ENCODE measurements around the gene BDH1.

BDH1 gene

DNA sequence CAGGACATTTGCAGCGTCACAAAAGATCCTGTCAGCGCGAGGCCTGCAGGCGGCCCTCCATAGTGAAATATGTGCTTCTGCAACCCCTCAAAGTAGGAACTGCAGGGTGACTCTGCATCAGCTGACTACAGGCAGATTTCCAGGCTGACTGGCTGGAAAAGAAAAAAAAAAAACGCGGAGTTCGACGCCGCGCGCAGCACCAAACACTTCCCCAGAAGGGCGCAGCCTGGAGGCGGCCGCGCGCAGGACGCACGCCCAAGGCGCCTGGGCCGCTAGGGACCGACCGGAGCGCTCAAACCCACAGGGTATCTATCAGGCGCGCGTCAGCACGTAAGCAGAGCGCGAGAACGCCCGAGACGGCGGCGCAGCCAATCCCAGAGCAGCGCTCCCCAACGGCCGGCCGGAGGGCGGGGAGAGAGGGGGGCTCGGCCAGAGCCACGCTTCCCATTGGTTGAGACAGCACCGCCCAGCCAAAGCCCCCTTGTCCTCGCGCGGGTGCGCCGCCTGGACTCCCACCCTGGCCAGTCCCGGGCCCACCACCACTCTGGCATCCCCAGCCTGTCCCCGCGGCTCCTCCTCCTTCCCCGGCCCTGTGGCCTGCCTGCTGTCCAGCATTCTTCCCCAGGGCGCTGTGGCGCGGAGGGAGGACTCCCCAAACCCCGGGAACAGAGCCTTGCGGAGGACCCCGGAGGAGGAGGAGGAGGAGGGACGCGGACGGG lies 1.0 kb downstream of the BDH1 start:
- TF ChIP-seq TSHZ2 (CRISPR knock-in tag; IDR thresholded peaks at IDR 0.05), result no peak
- no peak for TF ChIP-seq SNAI2 (CRISPR knock-in tag; IDR thresholded peaks at IDR 0.05)
- TF ChIP-seq, protein P1, sequence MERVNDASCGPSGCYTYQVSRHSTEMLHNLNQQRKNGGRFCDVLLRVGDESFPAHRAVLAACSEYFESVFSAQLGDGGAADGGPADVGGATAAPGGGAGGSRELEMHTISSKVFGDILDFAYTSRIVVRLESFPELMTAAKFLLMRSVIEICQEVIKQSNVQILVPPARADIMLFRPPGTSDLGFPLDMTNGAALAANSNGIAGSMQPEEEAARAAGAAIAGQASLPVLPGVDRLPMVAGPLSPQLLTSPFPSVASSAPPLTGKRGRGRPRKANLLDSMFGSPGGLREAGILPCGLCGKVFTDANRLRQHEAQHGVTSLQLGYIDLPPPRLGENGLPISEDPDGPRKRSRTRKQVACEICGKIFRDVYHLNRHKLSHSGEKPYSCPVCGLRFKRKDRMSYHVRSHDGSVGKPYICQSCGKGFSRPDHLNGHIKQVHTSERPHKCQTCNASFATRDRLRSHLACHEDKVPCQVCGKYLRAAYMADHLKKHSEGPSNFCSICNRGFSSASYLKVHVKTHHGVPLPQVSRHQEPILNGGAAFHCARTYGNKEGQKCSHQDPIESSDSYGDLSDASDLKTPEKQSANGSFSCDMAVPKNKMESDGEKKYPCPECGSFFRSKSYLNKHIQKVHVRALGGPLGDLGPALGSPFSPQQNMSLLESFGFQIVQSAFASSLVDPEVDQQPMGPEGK (CRISPR knock-in tag; IDR thresholded peaks at IDR 0.05; ENCODE audit: borderline replicate concordance), result no peak
- TF ChIP-seq PPARA (CRISPR knock-in tag; IDR thresholded peaks at IDR 0.05; ENCODE audit: borderline replicate concordance), result no peak
- TF ChIP-seq OSR1 (CRISPR knock-in tag; IDR thresholded peaks at IDR 0.05), result no peak
- TF ChIP-seq, protein P2, sequence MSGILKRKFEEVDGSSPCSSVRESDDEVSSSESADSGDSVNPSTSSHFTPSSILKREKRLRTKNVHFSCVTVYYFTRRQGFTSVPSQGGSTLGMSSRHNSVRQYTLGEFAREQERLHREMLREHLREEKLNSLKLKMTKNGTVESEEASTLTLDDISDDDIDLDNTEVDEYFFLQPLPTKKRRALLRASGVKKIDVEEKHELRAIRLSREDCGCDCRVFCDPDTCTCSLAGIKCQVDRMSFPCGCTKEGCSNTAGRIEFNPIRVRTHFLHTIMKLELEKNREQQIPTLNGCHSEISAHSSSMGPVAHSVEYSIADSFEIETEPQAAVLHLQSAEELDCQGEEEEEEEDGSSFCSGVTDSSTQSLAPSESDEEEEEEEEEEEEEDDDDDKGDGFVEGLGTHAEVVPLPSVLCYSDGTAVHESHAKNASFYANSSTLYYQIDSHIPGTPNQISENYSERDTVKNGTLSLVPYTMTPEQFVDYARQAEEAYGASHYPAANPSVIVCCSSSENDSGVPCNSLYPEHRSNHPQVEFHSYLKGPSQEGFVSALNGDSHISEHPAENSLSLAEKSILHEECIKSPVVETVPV (CRISPR knock-in tag; IDR thresholded peaks at IDR 0.05), result no peak
- peak; percentile 98 for ATAC-seq

- no peak for TF ChIP-seq ISL1 (CRISPR knock-in tag; IDR thresholded peaks at IDR 0.05)
- TF ChIP-seq ZNF70 (CRISPR knock-in tag; IDR thresholded peaks at IDR 0.05), result no peak
- no peak for TF ChIP-seq TCF4 (CRISPR knock-in tag; IDR thresholded peaks at IDR 0.05; ENCODE audit: borderline replicate concordance)
- TF ChIP-seq ESRRG (CRISPR knock-in tag; IDR thresholded peaks at IDR 0.05), result no peak
- TF ChIP-seq CREB5 (CRISPR knock-in tag; IDR thresholded peaks at IDR 0.05; ENCODE audit: low read depth), result no peak
- TF ChIP-seq CSDC2 (CRISPR knock-in tag; IDR thresholded peaks at IDR 0.05), result no peak
- no peak for TF ChIP-seq TSHZ2 (CRISPR knock-in tag; IDR thresholded peaks at IDR 0.05)
- TF ChIP-seq, protein P2 (CRISPR knock-in tag; IDR thresholded peaks at IDR 0.05), result no peak
- no peak for TF ChIP-seq BACH2 (CRISPR knock-in tag; IDR thresholded peaks at IDR 0.05; ENCODE audit: borderline replicate concordance)
- no peak for TF ChIP-seq ZNF8 (CRISPR knock-in tag; IDR thresholded peaks at IDR 0.05)
- ATAC-seq, result no peak
These were observed 1.6 kb downstream of the BDH1 start for GRCh38 chr3:197554196-197554561.

- TF ChIP-seq TCF4 (CRISPR knock-in tag; IDR thresholded peaks at IDR 0.05; ENCODE audit: borderline replicate concordance), result no peak
- no peak for TF ChIP-seq ISL1 (CRISPR knock-in tag; IDR thresholded peaks at IDR 0.05)
- TF ChIP-seq ESRRG (CRISPR knock-in tag; IDR thresholded peaks at IDR 0.05), result no peak
- no peak for TF ChIP-seq CREB5 (CRISPR knock-in tag; IDR thresholded peaks at IDR 0.05; ENCODE audit: low read depth)
- no peak for TF ChIP-seq ZFP30 (CRISPR knock-in tag; IDR thresholded peaks at IDR 0.05)
- no peak for ATAC-seq
These were observed 3.6 kb downstream of the BDH1 start for GRCh38 chr3:197552198-197552597.
